Gastrocnemius medialis (tissue), 4 donors: ENCODE results near the gene ZBTB44.

Experiments used
- POLR2A ChIP-seq, 2 donors: fragments of 450-650 bp; IDR thresholded peaks; one replicate each; pipeline ENCODE4 v1.6.1; 2017; ENCODE audit warnings: antibody characterized with exemption in 2 of 2, mild to moderate bottlenecking in 2 of 2, moderate library complexity in 2 of 2
- TF ChIP-seq, protein P1 (sequence below), 5 experiments: fragments of 450-650 bp in 3 of 5; fragments of 200-600 bp in 2 of 5; sonication (generic) in 2 of 5; IDR thresholded peaks in 4 of 5; conservative IDR thresholded peaks in 1 of 5; 1 replicate in 4 of 5; 2 replicates in 1 of 5; pipeline ENCODE4 v1.5.1; 2016 to 2019; ENCODE audit warnings: antibody characterized with exemption in 5 of 5, mild to moderate bottlenecking in 3 of 5, moderate library complexity in 3 of 5

DNA sequence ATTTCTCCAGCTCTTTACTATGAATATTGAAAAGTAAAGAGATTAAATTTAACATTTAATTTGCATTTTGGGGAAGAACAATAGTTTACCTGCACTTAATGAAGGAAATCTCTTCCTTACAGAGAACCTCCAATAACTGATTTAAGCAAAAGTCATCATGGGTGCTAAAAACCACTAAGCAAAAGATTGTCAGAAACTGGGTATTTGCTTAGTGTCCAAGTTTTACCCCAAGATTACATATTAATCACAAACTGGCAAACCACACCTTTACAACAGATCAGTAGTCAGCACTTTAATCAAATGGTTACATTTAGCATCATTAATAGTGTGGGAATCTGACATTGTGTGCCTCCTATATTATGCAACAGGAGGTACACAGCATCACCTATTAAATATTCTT lies 2.7 kb downstream of the ZBTB44 start:
- TF ChIP-seq, protein P1, sequence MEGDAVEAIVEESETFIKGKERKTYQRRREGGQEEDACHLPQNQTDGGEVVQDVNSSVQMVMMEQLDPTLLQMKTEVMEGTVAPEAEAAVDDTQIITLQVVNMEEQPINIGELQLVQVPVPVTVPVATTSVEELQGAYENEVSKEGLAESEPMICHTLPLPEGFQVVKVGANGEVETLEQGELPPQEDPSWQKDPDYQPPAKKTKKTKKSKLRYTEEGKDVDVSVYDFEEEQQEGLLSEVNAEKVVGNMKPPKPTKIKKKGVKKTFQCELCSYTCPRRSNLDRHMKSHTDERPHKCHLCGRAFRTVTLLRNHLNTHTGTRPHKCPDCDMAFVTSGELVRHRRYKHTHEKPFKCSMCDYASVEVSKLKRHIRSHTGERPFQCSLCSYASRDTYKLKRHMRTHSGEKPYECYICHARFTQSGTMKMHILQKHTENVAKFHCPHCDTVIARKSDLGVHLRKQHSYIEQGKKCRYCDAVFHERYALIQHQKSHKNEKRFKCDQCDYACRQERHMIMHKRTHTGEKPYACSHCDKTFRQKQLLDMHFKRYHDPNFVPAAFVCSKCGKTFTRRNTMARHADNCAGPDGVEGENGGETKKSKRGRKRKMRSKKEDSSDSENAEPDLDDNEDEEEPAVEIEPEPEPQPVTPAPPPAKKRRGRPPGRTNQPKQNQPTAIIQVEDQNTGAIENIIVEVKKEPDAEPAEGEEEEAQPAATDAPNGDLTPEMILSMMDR (IDR thresholded peaks at IDR 0.05 in 4 of 5, conservative IDR thresholded peaks at IDR 0.05 in 1 of 5), result no peak
- TF ChIP-seq POLR2A (IDR thresholded peaks at IDR 0.05), result no peak
